ENCODE data around the gene GXYLT2.
"Not testable (repeated sequence)": the region's sequence is repeated elsewhere in the genome, so short reads cannot be mapped to it uniquely, and the experiment has no call there.

The GXYLT2 gene

GRCh38 chr3:72999951-73000350 is 112.1 kb downstream of the GXYLT2 start:
- no peaks in the 10 kb centered on the region for H3K9me3 ChIP-seq (ENCODE audit: control insufficient read depth, low read length)
- no peaks in the 10 kb centered on the region for H3K27me3 ChIP-seq (ENCODE audit: control insufficient read depth in 1 of 2, insufficient read depth in 1 of 2, low read length in 2 of 2)
- no peak overlapping the region for H3K14ac ChIP-seq (ENCODE audit: low read length in 2 of 2)
- no peak overlapping the region for H2AK5ac ChIP-seq (ENCODE audit: low read length, severe bottlenecking)
- H3K4me1 ChIP-seq (ENCODE audit: control insufficient read depth, insufficient read depth, low read depth, low read length), result peaks cover 9% of the 10 kb centered on the region
- no peak overlapping the region for H3K4ac ChIP-seq (ENCODE audit: low read depth in 1 of 2, low read length in 2 of 2)
- no peak overlapping the region for H3K23ac ChIP-seq (ENCODE audit: low read length in 2 of 2)
- H2BK120ac ChIP-seq (ENCODE audit: low read depth, low read length), result no peak overlapping the region
- no peak overlapping the region for H3K18ac ChIP-seq (ENCODE audit: low read depth in 1 of 2, low read length in 2 of 2)
- no peak overlapping the region for H2BK5ac ChIP-seq (ENCODE audit: low read depth, low read length, poor library complexity, severe bottlenecking)
- peaks cover 20 to 46% of the 10 kb centered on the region in 2 experiments for H3K36me3 ChIP-seq (ENCODE audit: control insufficient read depth in 1 of 2, insufficient read depth in 2 of 2, low read depth in 1 of 2, low read length in 2 of 2)
- H2AFZ ChIP-seq (ENCODE audit: low read depth, low read length), result no peak overlapping the region
- H3K9ac ChIP-seq (ENCODE audit: low read length), result peak overlapping the region; percentile 97
- no peak overlapping the region for H2BK15ac ChIP-seq (ENCODE audit: low read depth, poor library complexity, severe bottlenecking)
- no peak overlapping the region for H4K91ac ChIP-seq (ENCODE audit: low read length)
- DNase-seq, result no peak
- no peaks in the 10 kb centered on the region for H3K79me1 ChIP-seq (replicated peaks; ENCODE audit: low read length, poor library complexity, severe bottlenecking)
- peak overlapping the region; percentile 46 for H3K4me2 ChIP-seq (ENCODE audit: low read length, poor library complexity, severe bottlenecking)
- 72% methylated on average over 2 of the region's 2 CpGs for WGBS
- H4K8ac ChIP-seq (ENCODE audit: low read length), result no peak overlapping the region
- H3K27ac ChIP-seq (ENCODE audit: low read length, poor library complexity, severe bottlenecking), result no peak overlapping the region
- peak overlapping the region in 1 of 2 experiments; percentile 88 for H3K4me3 ChIP-seq (ENCODE audit: insufficient read depth in 1 of 2, low read depth in 1 of 2, low read length in 2 of 2)
- H2BK12ac ChIP-seq (ENCODE audit: low read length in 2 of 2), result no peak overlapping the region

DNA sequence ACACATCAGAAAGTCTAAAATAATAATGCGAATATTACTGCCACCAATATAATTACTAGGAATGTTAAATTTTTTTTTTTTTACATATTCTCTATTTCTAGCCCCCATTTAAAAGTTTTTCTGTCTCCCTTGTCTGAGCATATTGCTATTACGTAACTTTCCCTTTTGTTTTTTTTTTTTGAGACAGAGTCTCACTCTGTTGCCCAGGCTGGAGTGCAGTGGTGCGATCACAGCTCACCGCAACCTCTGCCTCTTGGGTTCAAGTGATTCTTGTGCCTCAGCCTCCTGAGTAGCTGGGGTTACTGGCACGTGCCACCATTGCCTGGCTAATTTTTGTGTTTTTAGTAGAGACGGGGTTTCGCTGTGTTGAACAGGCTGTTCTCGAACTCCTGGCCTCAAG is 115.2 kb downstream of the GXYLT2 start:
- H3K23ac ChIP-seq (ENCODE audit: low read length in 2 of 2); H2BK12ac ChIP-seq (ENCODE audit: low read length in 2 of 2); H4K8ac ChIP-seq (ENCODE audit: low read length); H4K91ac ChIP-seq (ENCODE audit: low read length); H3K9me3 ChIP-seq (ENCODE audit: control insufficient read depth, low read length); H3K4me1 ChIP-seq (ENCODE audit: control insufficient read depth, insufficient read depth, low read depth, low read length); H3K4me2 ChIP-seq (ENCODE audit: low read length, poor library complexity, severe bottlenecking); H2AFZ ChIP-seq (ENCODE audit: low read depth, low read length); H3K27ac ChIP-seq (ENCODE audit: low read length, poor library complexity, severe bottlenecking); H3K27me3 ChIP-seq (ENCODE audit: control insufficient read depth in 1 of 2, insufficient read depth in 1 of 2, low read length in 2 of 2); H2AK5ac ChIP-seq (ENCODE audit: low read length, severe bottlenecking); H3K14ac ChIP-seq (ENCODE audit: low read length in 2 of 2); H2BK15ac ChIP-seq (ENCODE audit: low read depth, poor library complexity, severe bottlenecking); H3K79me1 ChIP-seq (replicated peaks; ENCODE audit: low read length, poor library complexity, severe bottlenecking); H3K4me3 ChIP-seq (ENCODE audit: insufficient read depth in 1 of 2, low read depth in 1 of 2, low read length in 2 of 2); H3K4ac ChIP-seq (ENCODE audit: low read depth in 1 of 2, low read length in 2 of 2); H2BK120ac ChIP-seq (ENCODE audit: low read depth, low read length); DNase-seq; H2BK5ac ChIP-seq (ENCODE audit: low read depth, low read length, poor library complexity, severe bottlenecking); H3K18ac ChIP-seq (ENCODE audit: low read depth in 1 of 2, low read length in 2 of 2): not testable (repeated sequence)
- Histone ChIP-seq H3K9ac (ENCODE audit: low read length) (peak overlapping the region; percentile 54), H3K36me3 (ENCODE audit: control insufficient read depth in 1 of 2, insufficient read depth in 2 of 2, low read depth in 1 of 2, low read length in 2 of 2) (peaks cover 28 to 73% of the 10 kb centered on the region in 2 experiments)
- WGBS, result 89% methylated on average over 7 of the region's 8 CpGs

- H3K4me3 ChIP-seq (ENCODE audit: insufficient read depth in 1 of 2, low read depth in 1 of 2, low read length in 2 of 2), result no peak overlapping the region
- H3K23ac ChIP-seq (ENCODE audit: low read length in 2 of 2), result no peak overlapping the region
- H4K8ac ChIP-seq (ENCODE audit: low read length), result no peak overlapping the region
- no peaks in the 10 kb centered on the region for H3K27me3 ChIP-seq (ENCODE audit: control insufficient read depth in 1 of 2, insufficient read depth in 1 of 2, low read length in 2 of 2)
- no peak overlapping the region for H3K4me2 ChIP-seq (ENCODE audit: low read length, poor library complexity, severe bottlenecking)
- no peaks in the 10 kb centered on the region for H3K79me1 ChIP-seq (replicated peaks; ENCODE audit: low read length, poor library complexity, severe bottlenecking)
- H3K18ac ChIP-seq (ENCODE audit: low read depth in 1 of 2, low read length in 2 of 2), result no peak overlapping the region
- H3K9me3 ChIP-seq (ENCODE audit: control insufficient read depth, low read length), result no peaks in the 10 kb centered on the region
- no peak overlapping the region for H3K9ac ChIP-seq (ENCODE audit: low read length)
- H3K27ac ChIP-seq (ENCODE audit: low read length, poor library complexity, severe bottlenecking), result no peak overlapping the region
- H2BK5ac ChIP-seq (ENCODE audit: low read depth, low read length, poor library complexity, severe bottlenecking), result no peak overlapping the region
- H3K14ac ChIP-seq (ENCODE audit: low read length in 2 of 2), result no peak overlapping the region
- no peak overlapping the region for H2BK15ac ChIP-seq (ENCODE audit: low read depth, poor library complexity, severe bottlenecking)
- H3K36me3 ChIP-seq (ENCODE audit: control insufficient read depth in 1 of 2, insufficient read depth in 2 of 2, low read depth in 1 of 2, low read length in 2 of 2), result peaks cover 28 to 72% of the 10 kb centered on the region in 2 experiments
- no peak overlapping the region for H2AFZ ChIP-seq (ENCODE audit: low read depth, low read length)
- WGBS, result 100% methylated on average over 2 of the region's 4 CpGs
- no peak overlapping the region for H2BK120ac ChIP-seq (ENCODE audit: low read depth, low read length)
- H3K4me1 ChIP-seq (ENCODE audit: control insufficient read depth, insufficient read depth, low read depth, low read length), result peaks cover 5% of the 10 kb centered on the region
- DNase-seq, result no peak
- no peak overlapping the region for H3K4ac ChIP-seq (ENCODE audit: low read depth in 1 of 2, low read length in 2 of 2)
- no peak overlapping the region for H2AK5ac ChIP-seq (ENCODE audit: low read length, severe bottlenecking)
- no peak overlapping the region for H2BK12ac ChIP-seq (ENCODE audit: low read length in 2 of 2)
- H4K91ac ChIP-seq (ENCODE audit: low read length), result no peak overlapping the region
Observed at GRCh38 chr3:73004316-73004715, 116.5 kb downstream of the GXYLT2 start.

GRCh38 chr3:73007992-73008712 is 120.3 kb downstream of the GXYLT2 start:
- H3K14ac ChIP-seq (ENCODE audit: low read length in 2 of 2), result no peak overlapping the region
- H3K27me3 ChIP-seq (ENCODE audit: control insufficient read depth in 1 of 2, insufficient read depth in 1 of 2, low read length in 2 of 2), result no peaks in the 10 kb centered on the region
- no peaks in the 10 kb centered on the region for H3K79me1 ChIP-seq (replicated peaks; ENCODE audit: low read length, poor library complexity, severe bottlenecking)
- no peak overlapping the region for H3K18ac ChIP-seq (ENCODE audit: low read depth in 1 of 2, low read length in 2 of 2)
- no peak overlapping the region for H2BK5ac ChIP-seq (ENCODE audit: low read depth, low read length, poor library complexity, severe bottlenecking)
- H3K9ac ChIP-seq (ENCODE audit: low read length), result no peak overlapping the region
- no peak overlapping the region for H2AK5ac ChIP-seq (ENCODE audit: low read length, severe bottlenecking)
- no peak overlapping the region for H2AFZ ChIP-seq (ENCODE audit: low read depth, low read length)
- no peak overlapping the region for H3K4me3 ChIP-seq (ENCODE audit: insufficient read depth in 1 of 2, low read depth in 1 of 2, low read length in 2 of 2)
- H3K9me3 ChIP-seq (ENCODE audit: control insufficient read depth, low read length), result no peaks in the 10 kb centered on the region
- H3K4me2 ChIP-seq (ENCODE audit: low read length, poor library complexity, severe bottlenecking), result no peak overlapping the region
- peaks cover 3% of the 10 kb centered on the region for H3K4me1 ChIP-seq (ENCODE audit: control insufficient read depth, insufficient read depth, low read depth, low read length)
- H2BK12ac ChIP-seq (ENCODE audit: low read length in 2 of 2), result no peak overlapping the region
- H2BK15ac ChIP-seq (ENCODE audit: low read depth, poor library complexity, severe bottlenecking), result no peak overlapping the region
- H3K27ac ChIP-seq (ENCODE audit: low read length, poor library complexity, severe bottlenecking), result no peak overlapping the region
- peaks cover 22 to 64% of the 10 kb centered on the region in 2 experiments for H3K36me3 ChIP-seq (ENCODE audit: control insufficient read depth in 1 of 2, insufficient read depth in 2 of 2, low read depth in 1 of 2, low read length in 2 of 2)
- WGBS, result 87% methylated on average over 5 of the region's 6 CpGs
- no peak for DNase-seq
- no peak overlapping the region for H4K8ac ChIP-seq (ENCODE audit: low read length)
- no peak overlapping the region for H4K91ac ChIP-seq (ENCODE audit: low read length)
- H3K4ac ChIP-seq (ENCODE audit: low read depth in 1 of 2, low read length in 2 of 2), result no peak overlapping the region
- H2BK120ac ChIP-seq (ENCODE audit: low read depth, low read length), result no peak overlapping the region
- no peak overlapping the region for H3K23ac ChIP-seq (ENCODE audit: low read length in 2 of 2)
